Measurements from ENCODE around the gene MAL.

MAL gene

DNA sequence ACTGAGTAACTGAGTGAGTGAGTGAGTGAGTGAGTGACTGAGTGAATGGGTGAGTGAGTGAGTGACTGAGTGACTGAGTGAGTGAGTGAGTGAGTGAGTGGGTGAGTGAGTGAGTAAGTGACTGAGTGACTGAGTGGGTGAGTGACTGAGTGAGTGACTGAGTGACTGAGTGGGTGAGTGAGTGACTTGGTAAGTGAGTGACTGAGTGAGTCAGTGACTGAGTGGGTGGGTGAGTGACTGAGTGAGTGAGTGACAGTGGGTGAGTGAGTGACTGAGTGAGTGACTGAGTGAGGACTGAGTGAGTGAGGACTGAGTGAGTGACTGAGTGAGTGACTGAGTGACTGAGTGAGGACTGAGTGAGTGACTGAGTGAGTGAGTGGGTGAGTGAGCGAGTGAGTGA lies 13.9 kb downstream of the MAL start:
- TF ChIP-seq, protein P1, sequence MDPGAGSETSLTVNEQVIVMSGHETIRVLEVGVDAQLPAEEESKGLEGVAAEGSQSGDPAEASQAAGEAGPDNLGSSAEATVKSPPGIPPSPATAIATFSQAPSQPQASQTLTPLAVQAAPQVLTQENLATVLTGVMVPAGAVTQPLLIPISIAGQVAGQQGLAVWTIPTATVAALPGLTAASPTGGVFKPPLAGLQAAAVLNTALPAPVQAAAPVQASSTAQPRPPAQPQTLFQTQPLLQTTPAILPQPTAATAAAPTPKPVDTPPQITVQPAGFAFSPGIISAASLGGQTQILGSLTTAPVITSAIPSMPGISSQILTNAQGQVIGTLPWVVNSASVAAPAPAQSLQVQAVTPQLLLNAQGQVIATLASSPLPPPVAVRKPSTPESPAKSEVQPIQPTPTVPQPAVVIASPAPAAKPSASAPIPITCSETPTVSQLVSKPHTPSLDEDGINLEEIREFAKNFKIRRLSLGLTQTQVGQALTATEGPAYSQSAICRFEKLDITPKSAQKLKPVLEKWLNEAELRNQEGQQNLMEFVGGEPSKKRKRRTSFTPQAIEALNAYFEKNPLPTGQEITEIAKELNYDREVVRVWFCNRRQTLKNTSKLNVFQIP (CRISPR knock-in tag; IDR thresholded peaks at IDR 0.05; ENCODE audit: borderline replicate concordance, low read depth) = no peak
- TF ChIP-seq TCF4 (CRISPR knock-in tag; IDR thresholded peaks at IDR 0.05; ENCODE audit: borderline replicate concordance) (no peak), CSRNP3 (CRISPR knock-in tag; IDR thresholded peaks at IDR 0.05) (no peak), RARB (CRISPR knock-in tag; IDR thresholded peaks at IDR 0.05) (no peak), ZFP3 (CRISPR knock-in tag; IDR thresholded peaks at IDR 0.05) (no peak), ESRRG (CRISPR knock-in tag; IDR thresholded peaks at IDR 0.05) (no peak), ARNTL (CRISPR knock-in tag; IDR thresholded peaks at IDR 0.05; ENCODE audit: borderline replicate concordance, low read depth) (no peak), ZNF70 (CRISPR knock-in tag; IDR thresholded peaks at IDR 0.05) (no peak)
- TF ChIP-seq, protein P2, sequence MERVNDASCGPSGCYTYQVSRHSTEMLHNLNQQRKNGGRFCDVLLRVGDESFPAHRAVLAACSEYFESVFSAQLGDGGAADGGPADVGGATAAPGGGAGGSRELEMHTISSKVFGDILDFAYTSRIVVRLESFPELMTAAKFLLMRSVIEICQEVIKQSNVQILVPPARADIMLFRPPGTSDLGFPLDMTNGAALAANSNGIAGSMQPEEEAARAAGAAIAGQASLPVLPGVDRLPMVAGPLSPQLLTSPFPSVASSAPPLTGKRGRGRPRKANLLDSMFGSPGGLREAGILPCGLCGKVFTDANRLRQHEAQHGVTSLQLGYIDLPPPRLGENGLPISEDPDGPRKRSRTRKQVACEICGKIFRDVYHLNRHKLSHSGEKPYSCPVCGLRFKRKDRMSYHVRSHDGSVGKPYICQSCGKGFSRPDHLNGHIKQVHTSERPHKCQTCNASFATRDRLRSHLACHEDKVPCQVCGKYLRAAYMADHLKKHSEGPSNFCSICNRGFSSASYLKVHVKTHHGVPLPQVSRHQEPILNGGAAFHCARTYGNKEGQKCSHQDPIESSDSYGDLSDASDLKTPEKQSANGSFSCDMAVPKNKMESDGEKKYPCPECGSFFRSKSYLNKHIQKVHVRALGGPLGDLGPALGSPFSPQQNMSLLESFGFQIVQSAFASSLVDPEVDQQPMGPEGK (CRISPR knock-in tag; IDR thresholded peaks at IDR 0.05; ENCODE audit: borderline replicate concordance) = no peak
- ATAC-seq = no peak

DNA sequence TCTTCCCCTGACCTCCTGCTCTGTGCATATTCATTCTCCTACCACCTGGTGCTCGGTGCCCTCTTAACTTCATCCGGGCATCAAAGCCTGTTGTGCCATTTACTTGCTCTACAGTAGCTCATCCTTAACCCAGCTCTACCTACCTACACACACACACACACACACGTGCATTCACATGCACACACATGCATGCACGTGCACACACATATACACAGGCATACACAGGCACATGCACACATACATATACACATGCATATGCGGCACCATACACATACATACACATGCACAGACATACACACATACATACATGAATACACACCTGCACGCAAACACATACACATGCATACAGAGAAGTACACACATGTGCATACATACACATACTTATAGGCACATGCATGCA lies 14.5 kb downstream of the MAL start:
- TF ChIP-seq, protein P2 (CRISPR knock-in tag; IDR thresholded peaks at IDR 0.05; ENCODE audit: borderline replicate concordance) = no peak
- TF ChIP-seq PPARA (CRISPR knock-in tag; IDR thresholded peaks at IDR 0.05; ENCODE audit: borderline replicate concordance) = no peak
- TF ChIP-seq ZFP30 (CRISPR knock-in tag; IDR thresholded peaks at IDR 0.05) = no peak
- TF ChIP-seq TSHZ2 (CRISPR knock-in tag; IDR thresholded peaks at IDR 0.05) = no peak
- no peak for TF ChIP-seq ZFP3 (CRISPR knock-in tag; IDR thresholded peaks at IDR 0.05)
- no peak for TF ChIP-seq CSRNP3 (CRISPR knock-in tag; IDR thresholded peaks at IDR 0.05)
- TF ChIP-seq RARB (CRISPR knock-in tag; IDR thresholded peaks at IDR 0.05) = no peak
- no peak for TF ChIP-seq ZNF565 (CRISPR knock-in tag; conservative IDR thresholded peaks at IDR 0.05; ENCODE audit: low read depth)
- no peak for TF ChIP-seq TOX (CRISPR knock-in tag; IDR thresholded peaks at IDR 0.05; ENCODE audit: borderline replicate concordance)
- no peak for TF ChIP-seq ESRRG (CRISPR knock-in tag; IDR thresholded peaks at IDR 0.05)
- no peak for TF ChIP-seq ZNF8 (CRISPR knock-in tag; IDR thresholded peaks at IDR 0.05)
- TF ChIP-seq, protein P1 (CRISPR knock-in tag; IDR thresholded peaks at IDR 0.05; ENCODE audit: borderline replicate concordance, low read depth) = no peak
- no peak for TF ChIP-seq CSDC2 (CRISPR knock-in tag; IDR thresholded peaks at IDR 0.05)
- no peak for TF ChIP-seq GLIS3 (CRISPR knock-in tag; IDR thresholded peaks at IDR 0.05)
- TF ChIP-seq OSR1 (CRISPR knock-in tag; IDR thresholded peaks at IDR 0.05) = no peak
- TF ChIP-seq TCF4 (CRISPR knock-in tag; IDR thresholded peaks at IDR 0.05; ENCODE audit: borderline replicate concordance) = no peak
- ATAC-seq = no peak
